Caco-2 (cell line): ENCODE measurements around the gene SLC17A7. TPM values are rescaled to one million over a fixed set of nuclear protein-coding genes. Genes with fewer than 3 reads are reported as not detected.

Experiments
- BruUV-seq: library from RNA; stranded (reverse); fragments of 400-500 nt; replicated peaks from 2 replicates; lab custom pipeline; 2021; lab: Mats Ljungman, UMichigan
- CTCF ChIA-PET: fragments of 300-600 bp; sonication (Branson Sonifier 250); formaldehyde crosslinking; loops from one replicate; lab custom pipeline; 2022; ENCODE audit warnings: antibody characterized with exemption; lab: Charles Lee
- POLR2A ChIA-PET: fragments of 300-600 bp; sonication (Branson Sonifier 250); formaldehyde crosslinking; loops from one replicate; lab custom pipeline; 2022; ENCODE audit warnings: antibody characterized with exemption; lab: Charles Lee
- DNase-seq, 2 experiments: peaks; one replicate each; pipeline versions ENCODE4 v3.0.0 to v3.0.0-alpha.2; 2020 to 2022
- H3K27me3 ChIP-seq: replicated peaks from 2 replicates; pipeline ENCODE4 v1.6.0; 2011; ENCODE audit warnings: low read length; ENCODE audit not compliant: control insufficient read depth, insufficient read depth
- H3K36me3 ChIP-seq: 2 replicates; pipeline ENCODE4 v1.5.1; 2011; ENCODE audit warnings: low read length; ENCODE audit not compliant: control insufficient read depth, insufficient read depth
- H3K4me1 ChIP-seq: fragments of 250-450 bp; sonication (Bioruptor Pico); 2 replicates; pipeline ENCODE4 v1.5.1; 2020; ENCODE audit warnings: mild to moderate bottlenecking
- H3K4me3 ChIP-seq: 2 replicates; pipeline ENCODE4 v1.5.1; 2011; ENCODE audit warnings: low read depth, mild to moderate bottlenecking, control low read depth, low read length
- H3K9me3 ChIP-seq: fragments of 250-450 bp; sonication (Bioruptor Pico); 2 replicates; pipeline ENCODE4 v1.5.1; 2020; ENCODE audit warnings: mild to moderate bottlenecking, moderate library complexity
- H3K27ac Mint-ChIP-seq: one replicate; pipeline ENCODE4 v1.8.0; 2022; ENCODE audit warnings: mixed read lengths; ENCODE audit not compliant: unreplicated experiment
- H3K27me3 Mint-ChIP-seq: one replicate; pipeline ENCODE4 v1.8.0; 2022; ENCODE audit warnings: mixed read lengths; ENCODE audit not compliant: insufficient read depth, unreplicated experiment
- H3K36me3 Mint-ChIP-seq: one replicate; pipeline ENCODE4 v1.8.0; 2022; ENCODE audit warnings: mild to moderate bottlenecking, mixed read lengths; ENCODE audit not compliant: insufficient read depth, unreplicated experiment
- H3K4me1 Mint-ChIP-seq: one replicate; pipeline ENCODE4 v1.8.0; 2022; ENCODE audit warnings: low read depth, mixed read lengths; ENCODE audit not compliant: unreplicated experiment
- H3K4me3 Mint-ChIP-seq: one replicate; pipeline ENCODE4 v1.8.0; 2022; ENCODE audit warnings: mild to moderate bottlenecking, moderate library complexity, mixed read lengths; ENCODE audit not compliant: unreplicated experiment
- H3K9me3 Mint-ChIP-seq: one replicate; pipeline ENCODE4 v1.8.0; 2022; ENCODE audit warnings: mixed read lengths; ENCODE audit not compliant: unreplicated experiment
- intact Hi-C: fragments of 100-400 bp; cut with micrococcal nuclease; formaldehyde crosslinking; loops from one replicate; pipeline ENCODE4 v1.10.0; 2022; ENCODE audit not compliant: unreplicated experiment
- total RNA-seq: library from RNA; stranded (reverse); gene quantifications from 2 replicates; pipeline ENCODE4 v1.2.3, GENCODE V29; 2022
- TF ChIP-seq, protein P1 (sequence below), 2 experiments: fragments of 200-600 bp in 1 of 2; IDR thresholded peaks; 1 replicate in 1 of 2; 2 replicates in 1 of 2; pipeline versions ENCODE4 v1.5.1 to v1.8.0; 2011 to 2022; ENCODE audit warnings: antibody characterized with exemption in 1 of 2, control low read depth in 1 of 2, inconsistent platforms in 1 of 2, low read depth in 1 of 2, low read length in 1 of 2, mild to moderate bottlenecking in 1 of 2, moderate library complexity in 1 of 2; ENCODE audit not compliant: insufficient read depth in 1 of 2, severe bottlenecking in 1 of 2, unreplicated experiment in 1 of 2

The SLC17A7 gene
- total RNA-seq, 1 experiment from 2014 or later = 0.36 TPM

DNA sequence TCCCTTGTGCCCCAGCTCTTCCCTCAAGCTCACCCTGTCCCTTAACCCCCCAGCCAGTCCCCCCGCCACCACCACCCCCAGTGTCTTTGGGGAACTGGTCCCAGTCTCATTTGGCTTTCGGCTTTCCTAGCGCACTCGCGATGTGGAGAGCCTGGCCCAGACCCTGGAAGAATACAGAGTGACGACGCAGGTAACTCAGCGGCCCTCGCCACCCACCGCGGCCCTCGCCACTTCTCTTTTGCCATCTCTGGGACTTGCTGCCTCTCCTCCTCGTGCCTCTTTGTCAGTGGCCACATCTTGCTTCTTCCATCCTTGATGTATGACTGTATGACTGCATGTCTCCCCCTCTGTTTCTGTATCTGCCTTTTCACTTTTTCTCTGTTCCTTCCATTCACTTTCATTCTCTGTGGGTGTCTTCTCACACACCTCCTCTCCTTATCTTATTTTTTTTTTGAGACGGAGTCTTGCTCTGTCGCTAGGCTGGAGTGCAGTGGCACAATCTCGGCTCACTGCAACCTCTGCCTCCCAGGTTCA lies 33.8 kb downstream of the SLC17A7 start:
- intact Hi-C loops = no loop called here
- Histone ChIP-seq H3K4me1 (no peaks in the 10 kb centered on the region), H3K4me3 (no peak overlapping the region), H3K9me3 (no peaks in the 10 kb centered on the region), H3K27me3 (no peaks in the 10 kb centered on the region), H3K36me3 (no peaks in the 10 kb centered on the region)
- H3K4me3 Mint-ChIP-seq = no peak overlapping the region
- no peaks in the 10 kb centered on the region for H3K4me1 Mint-ChIP-seq
- BruUV-seq = no TSS peak
- CTCF ChIA-PET = no interaction called here
- no peak for DNase-seq
- peaks cover 6% of the 10 kb centered on the region for H3K27me3 Mint-ChIP-seq
- TF ChIP-seq, protein P1, sequence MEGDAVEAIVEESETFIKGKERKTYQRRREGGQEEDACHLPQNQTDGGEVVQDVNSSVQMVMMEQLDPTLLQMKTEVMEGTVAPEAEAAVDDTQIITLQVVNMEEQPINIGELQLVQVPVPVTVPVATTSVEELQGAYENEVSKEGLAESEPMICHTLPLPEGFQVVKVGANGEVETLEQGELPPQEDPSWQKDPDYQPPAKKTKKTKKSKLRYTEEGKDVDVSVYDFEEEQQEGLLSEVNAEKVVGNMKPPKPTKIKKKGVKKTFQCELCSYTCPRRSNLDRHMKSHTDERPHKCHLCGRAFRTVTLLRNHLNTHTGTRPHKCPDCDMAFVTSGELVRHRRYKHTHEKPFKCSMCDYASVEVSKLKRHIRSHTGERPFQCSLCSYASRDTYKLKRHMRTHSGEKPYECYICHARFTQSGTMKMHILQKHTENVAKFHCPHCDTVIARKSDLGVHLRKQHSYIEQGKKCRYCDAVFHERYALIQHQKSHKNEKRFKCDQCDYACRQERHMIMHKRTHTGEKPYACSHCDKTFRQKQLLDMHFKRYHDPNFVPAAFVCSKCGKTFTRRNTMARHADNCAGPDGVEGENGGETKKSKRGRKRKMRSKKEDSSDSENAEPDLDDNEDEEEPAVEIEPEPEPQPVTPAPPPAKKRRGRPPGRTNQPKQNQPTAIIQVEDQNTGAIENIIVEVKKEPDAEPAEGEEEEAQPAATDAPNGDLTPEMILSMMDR (IDR thresholded peaks at IDR 0.05; ENCODE audit: insufficient read depth in 1 of 2, low read depth in 1 of 2, low read length in 1 of 2, severe bottlenecking in 1 of 2, unreplicated experiment in 1 of 2) = no peak
- no peaks in the 10 kb centered on the region for H3K9me3 Mint-ChIP-seq
- peaks cover 6% of the 10 kb centered on the region for H3K36me3 Mint-ChIP-seq
- POLR2A ChIA-PET = no interaction called here
- no peak overlapping the region for H3K27ac Mint-ChIP-seq

DNA sequence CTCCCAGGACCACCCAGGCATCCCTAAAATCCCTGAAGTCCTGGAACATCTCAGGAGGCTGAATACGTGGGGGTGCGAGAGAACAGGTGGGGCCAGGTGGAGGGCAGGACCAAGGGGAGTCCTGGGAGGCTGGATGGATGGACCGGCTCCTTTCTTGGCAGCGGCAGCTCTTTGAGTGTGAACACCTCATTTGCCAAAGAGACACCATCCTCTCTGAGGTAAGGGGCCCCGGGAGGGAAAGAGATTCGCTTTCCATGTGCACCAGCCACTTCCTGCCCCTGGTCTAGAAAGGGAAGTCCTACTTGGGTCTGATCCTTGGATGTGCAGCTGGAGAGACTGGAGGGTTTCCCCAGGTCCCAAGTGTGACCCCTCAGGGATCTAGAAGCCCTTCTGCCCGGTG lies 34.2 kb downstream of the SLC17A7 start:
- no peaks in the 10 kb centered on the region for H3K9me3 ChIP-seq
- no TSS peak for BruUV-seq
- H3K27me3 ChIP-seq = no peaks in the 10 kb centered on the region
- peaks cover 6% of the 10 kb centered on the region for H3K27me3 Mint-ChIP-seq
- no peak overlapping the region for H3K4me3 ChIP-seq
- no peaks in the 10 kb centered on the region for H3K9me3 Mint-ChIP-seq
- no peaks in the 10 kb centered on the region for H3K36me3 ChIP-seq
- peaks cover 6% of the 10 kb centered on the region for H3K36me3 Mint-ChIP-seq
- ChIA-PET POLR2A (no interaction called here), CTCF (no interaction called here)
- intact Hi-C loops = no loop called here
- TF ChIP-seq, protein P1 (IDR thresholded peaks at IDR 0.05; ENCODE audit: insufficient read depth in 1 of 2, low read depth in 1 of 2, low read length in 1 of 2, severe bottlenecking in 1 of 2, unreplicated experiment in 1 of 2) = no peak
- no peak for DNase-seq
- H3K4me1 Mint-ChIP-seq = no peaks in the 10 kb centered on the region
- H3K27ac Mint-ChIP-seq = no peak overlapping the region
- H3K4me1 ChIP-seq = no peaks in the 10 kb centered on the region
- H3K4me3 Mint-ChIP-seq = no peak overlapping the region

DNA sequence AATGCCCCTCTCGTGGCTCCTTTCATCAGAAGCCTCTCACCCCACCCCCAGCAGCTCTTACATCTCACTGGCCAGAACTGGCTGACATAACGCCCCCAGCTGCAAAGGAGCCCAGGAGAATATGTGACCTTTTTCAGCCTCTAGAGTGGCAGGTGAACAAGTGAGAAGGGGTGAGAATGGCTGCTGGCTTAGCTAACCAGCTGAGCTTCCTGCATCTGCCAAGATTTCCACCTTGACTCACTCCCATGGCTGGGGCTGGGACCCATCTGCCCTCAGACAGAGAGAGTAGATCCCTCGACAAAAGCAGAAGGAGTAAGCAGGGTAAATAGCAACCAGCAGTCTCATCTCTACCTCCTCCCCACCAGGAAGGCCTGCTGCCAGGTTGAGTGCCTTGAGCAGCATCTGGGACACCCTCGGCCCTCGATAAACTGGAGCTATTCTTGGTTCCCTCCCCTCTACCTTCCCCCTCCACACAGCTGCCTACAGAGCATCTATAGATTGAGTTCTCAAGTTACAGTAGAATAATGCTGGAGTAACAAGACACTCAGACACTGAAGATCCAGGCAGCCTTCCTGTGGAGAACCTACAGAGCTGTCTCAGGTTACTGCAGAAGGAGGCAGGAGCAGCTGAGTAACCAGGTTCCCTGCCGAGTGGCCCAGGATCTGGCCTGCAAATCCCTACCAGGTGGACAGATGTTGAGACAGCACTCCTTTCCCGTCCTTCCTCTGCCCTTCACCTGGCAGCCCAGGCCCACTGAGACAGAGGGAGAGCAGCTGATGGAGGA lies 37.7 kb downstream of the SLC17A7 start:
- Histone ChIP-seq H3K27me3 (no peaks in the 10 kb centered on the region), H3K4me1 (peaks cover 13% of the 10 kb centered on the region), H3K4me3 (no peak overlapping the region), H3K36me3 (no peaks in the 10 kb centered on the region), H3K9me3 (no peaks in the 10 kb centered on the region)
- H3K4me1 Mint-ChIP-seq = peaks cover 4% of the 10 kb centered on the region
- DNase-seq = no peak
- intact Hi-C loops = no loop called here
- ChIA-PET POLR2A (no interaction called here), CTCF (no interaction called here)
- H3K27me3 Mint-ChIP-seq = peaks cover 6% of the 10 kb centered on the region
- peaks cover 6% of the 10 kb centered on the region for H3K36me3 Mint-ChIP-seq
- BruUV-seq = no TSS peak
- no peak overlapping the region for H3K27ac Mint-ChIP-seq
- no peaks in the 10 kb centered on the region for H3K9me3 Mint-ChIP-seq
- TF ChIP-seq, protein P1 (IDR thresholded peaks at IDR 0.05; ENCODE audit: insufficient read depth in 1 of 2, low read depth in 1 of 2, low read length in 1 of 2, severe bottlenecking in 1 of 2, unreplicated experiment in 1 of 2) = no peak
- H3K4me3 Mint-ChIP-seq = no peak overlapping the region
